GM12875 (cell line): ENCODE measurements around the gene TMEM26.

Experiments used
- H3K4me3 ChIP-seq: one replicate; pipeline ENCODE4 v1.5.1; 2011; ENCODE audit warnings: low read depth, low read length, control low read depth
- CTCF ChIP-seq: IDR thresholded peaks from 2 replicates; pipeline ENCODE4 v1.5.1; 2011; ENCODE audit warnings: low read depth, mild to moderate bottlenecking, control low read depth, inconsistent platforms, low read length, moderate library complexity, borderline replicate concordance; ENCODE audit not compliant: insufficient read depth

TMEM26 gene

DNA sequence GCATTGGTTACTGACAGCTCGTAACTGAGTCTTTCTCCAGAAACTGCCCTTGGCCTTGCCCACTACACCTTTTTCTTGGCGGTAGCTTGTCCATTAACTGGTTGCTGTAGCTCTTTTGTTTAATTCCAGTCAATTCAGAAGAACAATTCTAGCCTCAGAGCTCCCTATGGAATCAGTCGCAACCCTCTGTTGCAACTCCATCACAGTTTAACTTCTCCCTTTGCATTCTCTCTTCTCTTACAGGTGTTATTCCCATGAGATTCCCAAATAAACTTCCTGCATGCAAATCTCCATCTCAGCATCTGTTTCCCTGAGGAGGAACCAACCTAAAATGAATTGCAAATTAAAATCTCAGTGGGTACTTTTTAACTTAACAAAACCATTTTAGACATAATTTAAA, 28.4 kb upstream of the TMEM26 start:
- H3K4me3 ChIP-seq: no peak overlapping the region
- TF ChIP-seq CTCF: no peak

- no peak for TF ChIP-seq CTCF
- no peak overlapping the region for H3K4me3 ChIP-seq
Observed at GRCh38 chr10:61480208-61480607, 27.0 kb upstream of the TMEM26 start.

- no peak overlapping the region for H3K4me3 ChIP-seq
- TF ChIP-seq CTCF: no peak
Observed at GRCh38 chr10:61478621-61479312, 25.6 kb upstream of the TMEM26 start.

GRCh38 chr10:61477451-61477850, 24.3 kb upstream of the TMEM26 start:
- H3K4me3 ChIP-seq: no peak overlapping the region
- TF ChIP-seq CTCF: no peak

DNA sequence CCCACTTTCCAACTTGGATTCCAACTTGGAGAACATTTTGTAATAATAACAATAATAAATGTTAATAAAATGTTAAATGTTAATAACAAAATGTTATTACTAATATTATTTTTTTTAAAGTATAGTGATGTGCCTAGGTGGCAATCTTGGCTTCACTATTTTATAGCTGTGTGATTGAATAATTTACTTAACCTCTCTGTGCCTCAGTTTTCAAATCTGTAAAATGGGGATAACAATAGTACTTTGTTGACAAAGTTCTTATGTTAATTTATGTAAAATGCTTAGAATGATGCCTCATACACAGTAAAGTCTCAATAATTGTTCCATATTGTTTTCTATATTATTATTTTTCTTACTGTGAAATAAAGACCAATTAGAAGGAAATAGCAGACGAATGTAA, 23.3 kb upstream of the TMEM26 start:
- H3K4me3 ChIP-seq: no peak overlapping the region
- no peak for TF ChIP-seq CTCF

DNA sequence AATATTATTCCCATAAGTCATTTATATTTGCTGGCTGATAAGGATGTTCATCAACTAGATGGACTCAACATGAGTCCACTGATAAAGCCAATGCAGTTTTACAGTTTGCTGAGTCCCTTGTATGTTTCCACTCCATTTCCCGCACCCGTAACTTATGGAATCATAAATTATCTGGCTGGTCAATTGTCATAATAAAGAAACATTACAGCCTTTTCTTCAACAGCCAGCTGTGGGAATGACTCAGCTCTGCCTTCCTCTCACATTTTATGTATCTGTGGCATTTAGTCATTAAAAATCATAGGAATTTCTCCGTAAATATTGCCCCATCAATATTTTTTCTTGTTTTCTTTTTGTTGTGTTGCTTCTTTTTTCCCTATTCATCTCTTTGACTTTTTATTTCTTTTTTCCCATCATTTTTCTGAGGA, 22.3 kb upstream of the TMEM26 start:
- no peak for TF ChIP-seq CTCF
- H3K4me3 ChIP-seq: no peak overlapping the region

- no peak for TF ChIP-seq CTCF
- H3K4me3 ChIP-seq: no peak overlapping the region
Observed at GRCh38 chr10:61472090-61472674, 19.0 kb upstream of the TMEM26 start.
